Natural killer cell (primary cell): ENCODE data around the gene PTPRT. TPM values are rescaled to one million over a fixed set of nuclear protein-coding genes. Genes with fewer than 3 reads are reported as not detected.

Source experiments
- ATAC-seq, 3 donors: fragments of 150-1000 bp in 2 of 3; fragments of 200-7000 bp in 1 of 3; cut with Tn5 transposase; 1 replicate in 1 of 3; 2 replicates in 2 of 3; pipeline ENCODE4 v1.10.0; 2021; ENCODE audit warnings: mild to moderate bottlenecking in 2 of 3, moderate library complexity in 2 of 3
- DNase-seq, 2 donors: peaks; one replicate each; pipeline versions ENCODE4 v3.0.0 to v3.0.0-alpha.2; 2013 to 2021; ENCODE audit warnings: mixed read lengths in 1 of 2
- H3K27ac ChIP-seq: one replicate; pipeline ENCODE4 v1.5.1; 2013; ENCODE audit warnings: mild to moderate bottlenecking, low read length
- H3K27me3 ChIP-seq: one replicate; pipeline ENCODE4 v1.6.1; 2013; ENCODE audit warnings: low read length; ENCODE audit not compliant: control insufficient read depth, insufficient read depth
- H3K36me3 ChIP-seq: one replicate; pipeline ENCODE4 v1.6.1; 2013; ENCODE audit warnings: low read length; ENCODE audit not compliant: control insufficient read depth, insufficient read depth
- H3K4me1 ChIP-seq: one replicate; pipeline ENCODE4 v1.6.1; 2013; ENCODE audit warnings: low read length; ENCODE audit not compliant: control insufficient read depth, insufficient read depth
- H3K4me3 ChIP-seq: one replicate; pipeline ENCODE4 v1.5.1; 2013; ENCODE audit warnings: low read length
- H3K9me3 ChIP-seq: one replicate; pipeline ENCODE4 v1.6.1; 2013; ENCODE audit warnings: low read length; ENCODE audit not compliant: control insufficient read depth, insufficient read depth
- H3K27ac Mint-ChIP-seq, 2 donors: one replicate each; pipeline ENCODE4 v1.8.0; 2022; ENCODE audit warnings: mild to moderate bottlenecking in 2 of 2, mixed read lengths in 2 of 2, moderate library complexity in 1 of 2
- H3K27me3 Mint-ChIP-seq, 2 donors: one replicate each; pipeline ENCODE4 v1.8.0; 2022; ENCODE audit warnings: low read depth in 2 of 2, mixed read lengths in 2 of 2
- H3K36me3 Mint-ChIP-seq: one replicate; pipeline ENCODE4 v1.8.0; 2022; ENCODE audit warnings: mixed read lengths
- H3K4me1 Mint-ChIP-seq, 2 donors: one replicate each; pipeline ENCODE4 v1.8.0; 2022; ENCODE audit warnings: mixed read lengths in 2 of 2
- H3K4me3 Mint-ChIP-seq: one replicate; pipeline ENCODE4 v1.8.0; 2022; ENCODE audit warnings: mild to moderate bottlenecking, moderate library complexity, mixed read lengths
- H3K9me3 Mint-ChIP-seq, 2 donors: one replicate each; pipeline ENCODE4 v1.8.0; 2022; ENCODE audit warnings: mixed read lengths in 2 of 2
- WGBS: methylation state at CpG from one replicate; pipeline ENCODE4 v1.1.7; 2013; ENCODE audit warnings: missing lambda C conversion rate; ENCODE audit not compliant: insufficient coverage; 5-methylcytosine and 5-hydroxymethylcytosine counted together
- intact Hi-C: fragments of 100-400 bp; cut with micrococcal nuclease; formaldehyde crosslinking; loops from one replicate; pipeline ENCODE4 v1.14.2; 2022
- total RNA-seq, 4 donors: library from RNA; stranded (reverse); fragments of 120-200 nt in 1 of 4; gene quantifications; one replicate each; pipeline versions ENCODE4 v1.2.3 to v1.2.4, GENCODE V29; 2013 to 2022
- TF ChIP-seq, protein P1 (sequence below): fragments of 200-600 bp; IDR thresholded peaks from one replicate; pipeline ENCODE4 v1.8.0; 2022; ENCODE audit warnings: antibody characterized with exemption

PTPRT gene
- total RNA-seq, 3 donors from 2014 or later (not counting 1 experiment from before 2014, with no cell fraction given) = not detected

GRCh38 chr20:42646250-42646649, 543.5 kb downstream of the PTPRT start:
- H3K4me3 ChIP-seq = no peak overlapping the region
- no peaks in the 10 kb centered on the region for H3K36me3 ChIP-seq
- no peak for DNase-seq
- TF ChIP-seq, protein P1, sequence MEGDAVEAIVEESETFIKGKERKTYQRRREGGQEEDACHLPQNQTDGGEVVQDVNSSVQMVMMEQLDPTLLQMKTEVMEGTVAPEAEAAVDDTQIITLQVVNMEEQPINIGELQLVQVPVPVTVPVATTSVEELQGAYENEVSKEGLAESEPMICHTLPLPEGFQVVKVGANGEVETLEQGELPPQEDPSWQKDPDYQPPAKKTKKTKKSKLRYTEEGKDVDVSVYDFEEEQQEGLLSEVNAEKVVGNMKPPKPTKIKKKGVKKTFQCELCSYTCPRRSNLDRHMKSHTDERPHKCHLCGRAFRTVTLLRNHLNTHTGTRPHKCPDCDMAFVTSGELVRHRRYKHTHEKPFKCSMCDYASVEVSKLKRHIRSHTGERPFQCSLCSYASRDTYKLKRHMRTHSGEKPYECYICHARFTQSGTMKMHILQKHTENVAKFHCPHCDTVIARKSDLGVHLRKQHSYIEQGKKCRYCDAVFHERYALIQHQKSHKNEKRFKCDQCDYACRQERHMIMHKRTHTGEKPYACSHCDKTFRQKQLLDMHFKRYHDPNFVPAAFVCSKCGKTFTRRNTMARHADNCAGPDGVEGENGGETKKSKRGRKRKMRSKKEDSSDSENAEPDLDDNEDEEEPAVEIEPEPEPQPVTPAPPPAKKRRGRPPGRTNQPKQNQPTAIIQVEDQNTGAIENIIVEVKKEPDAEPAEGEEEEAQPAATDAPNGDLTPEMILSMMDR = no peak
- no peak overlapping the region for H3K27ac Mint-ChIP-seq
- H3K4me3 Mint-ChIP-seq = no peak overlapping the region
- no peaks in the 10 kb centered on the region for H3K4me1 Mint-ChIP-seq
- no peaks in the 10 kb centered on the region for H3K27me3 ChIP-seq
- ATAC-seq = no peak
- peaks cover 4 to 7% of the 10 kb centered on the region in 2 donors for H3K9me3 Mint-ChIP-seq
- H3K4me1 ChIP-seq = no peaks in the 10 kb centered on the region
- intact Hi-C loops = no loop called here
- 85% methylated on average over 2 of the region's 3 CpGs for WGBS
- H3K27me3 Mint-ChIP-seq = no peaks in the 10 kb centered on the region
- H3K27ac ChIP-seq = no peak overlapping the region
- H3K9me3 ChIP-seq = no peaks in the 10 kb centered on the region
- H3K36me3 Mint-ChIP-seq = no peaks in the 10 kb centered on the region

GRCh38 chr20:42641886-42642285, 547.8 kb downstream of the PTPRT start:
- Histone ChIP-seq H3K4me3 (no peak overlapping the region), H3K27me3 (no peaks in the 10 kb centered on the region), H3K36me3 (no peaks in the 10 kb centered on the region), H3K27ac (no peak overlapping the region), H3K4me1 (no peaks in the 10 kb centered on the region), H3K9me3 (no peaks in the 10 kb centered on the region)
- no peak for ATAC-seq
- 81% methylated on average over 1 of the region's 1 CpG for WGBS
- Mint-ChIP-seq H3K4me1 (no peaks in the 10 kb centered on the region), H3K36me3 (no peaks in the 10 kb centered on the region), H3K9me3 (peaks cover 2 to 7% of the 10 kb centered on the region in 2 donors), H3K27me3 (no peaks in the 10 kb centered on the region), H3K27ac (no peak overlapping the region), H3K4me3 (no peak overlapping the region)
- TF ChIP-seq, protein P1 = no peak
- intact Hi-C loops = no loop called here
- DNase-seq = no peak

DNA sequence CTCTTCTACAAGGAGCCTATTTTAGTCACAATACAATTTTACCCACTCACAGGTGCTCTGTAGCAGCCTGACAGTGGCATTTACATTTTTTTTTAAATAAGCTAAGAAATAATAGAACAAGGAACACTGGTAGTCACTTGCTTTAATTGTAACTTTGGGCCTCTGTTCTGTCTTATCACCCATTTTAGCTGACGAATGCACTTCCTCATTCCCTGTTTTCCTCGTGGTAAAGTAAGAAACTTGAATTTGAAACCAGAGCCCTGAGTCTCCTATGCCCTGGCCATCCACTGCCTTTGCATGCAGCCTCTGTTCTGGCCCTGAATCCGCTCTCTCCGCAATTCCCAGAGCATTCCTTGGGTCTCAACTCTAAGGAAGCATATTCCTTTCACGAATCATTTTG, 550.6 kb downstream of the PTPRT start:
- H3K27me3 ChIP-seq = no peaks in the 10 kb centered on the region
- 53% methylated on average over 5 of the region's 5 CpGs for WGBS
- H3K9me3 ChIP-seq = no peaks in the 10 kb centered on the region
- ATAC-seq (no peak), DNase-seq (no peak)
- no peaks in the 10 kb centered on the region for H3K36me3 ChIP-seq
- Mint-ChIP-seq H3K27me3 (no peaks in the 10 kb centered on the region), H3K36me3 (no peaks in the 10 kb centered on the region), H3K9me3 (no peaks in the 10 kb centered on the region), H3K4me1 (no peaks in the 10 kb centered on the region), H3K27ac (no peak overlapping the region), H3K4me3 (no peak overlapping the region)
- no peak overlapping the region for H3K4me3 ChIP-seq
- H3K27ac ChIP-seq = no peak overlapping the region
- intact Hi-C loops = no loop called here
- H3K4me1 ChIP-seq = no peaks in the 10 kb centered on the region
- TF ChIP-seq, protein P1 = no peak

DNA sequence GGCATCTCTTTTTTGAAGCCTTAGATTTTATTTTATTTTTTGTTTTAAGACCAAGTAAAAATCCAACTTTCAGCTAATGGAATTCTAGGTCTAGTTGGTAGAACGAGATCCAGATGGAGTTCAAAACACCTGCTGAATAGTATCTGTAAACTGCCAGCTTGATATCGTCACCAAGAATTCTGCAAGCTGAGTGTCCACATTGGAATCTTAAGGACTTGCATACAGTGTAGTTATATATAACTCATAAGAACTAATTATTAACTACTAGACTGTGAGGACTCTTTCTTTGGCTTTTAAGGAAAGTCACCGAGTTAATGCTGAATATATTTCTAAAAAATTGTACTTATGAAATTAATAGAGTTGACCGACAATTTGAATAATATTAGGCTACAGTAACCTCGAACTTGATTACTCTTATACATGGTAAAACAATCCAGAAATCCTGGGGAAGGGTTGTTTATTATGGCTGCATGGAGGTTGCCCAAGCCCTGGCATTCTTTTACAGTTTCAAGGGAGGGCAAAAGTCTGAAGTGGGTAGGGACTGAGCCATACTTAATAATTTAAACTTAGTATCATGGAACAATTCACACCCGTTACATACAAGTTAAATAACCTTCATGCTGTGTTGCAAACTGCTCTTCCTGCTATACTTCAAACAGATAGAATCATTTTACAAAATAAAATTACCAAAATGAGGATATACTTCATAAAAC, 553.9 kb downstream of the PTPRT start:
- DNase-seq = no peak
- Histone ChIP-seq H3K36me3 (no peaks in the 10 kb centered on the region), H3K9me3 (no peaks in the 10 kb centered on the region), H3K27ac (no peak overlapping the region), H3K4me1 (no peaks in the 10 kb centered on the region), H3K27me3 (no peaks in the 10 kb centered on the region), H3K4me3 (no peak overlapping the region)
- Mint-ChIP-seq H3K4me3 (no peak overlapping the region), H3K9me3 (no peaks in the 10 kb centered on the region), H3K27ac (no peak overlapping the region), H3K36me3 (no peaks in the 10 kb centered on the region), H3K4me1 (no peaks in the 10 kb centered on the region), H3K27me3 (no peaks in the 10 kb centered on the region)
- TF ChIP-seq, protein P1 = no peak
- ATAC-seq = no peak
- 85% methylated on average over 3 of the region's 6 CpGs for WGBS
- intact Hi-C loops = no loop called here
